ENCODE data around the gene VEGFB. TPM values are rescaled to one million over a fixed set of nuclear protein-coding genes. Genes with fewer than 3 reads are reported as not detected.

Gene VEGFB
- total and polyA plus RNA-seq, 2 of the 8 experiments (the other 6 are each of a cell fraction or from before 2014, with no cell fraction given): 9.3 to 49.6 TPM

- H3K36me3 ChIP-seq (ENCODE audit: control insufficient read depth in 2 of 4, insufficient read depth in 4 of 4, low read length in 3 of 4): no peaks in the 10 kb centered on the region
- H2AK5ac ChIP-seq (ENCODE audit: low read depth, low read length): no peak overlapping the region
- DNase-seq (ENCODE audit: low read depth in 1 of 2, low spot score in 2 of 2): peak in 1 of 2 experiments; percentile 63
- H3K4me3 ChIP-seq (ENCODE audit: extremely low read depth in 1 of 4, insufficient read depth in 2 of 4, low read depth in 3 of 4, low read length in 4 of 4): peak overlapping the region; percentile 49 to 70 (median 60)
- no peak overlapping the region for H2AFZ ChIP-seq (ENCODE audit: low read length)
- no peak overlapping the region for H3K56ac ChIP-seq (replicated peaks; ENCODE audit: insufficient read length, low read depth, low read length)
- H4K8ac ChIP-seq (ENCODE audit: extremely low read depth, insufficient read depth, low read length): no peak overlapping the region; the same call in 1 of the 2 replicates
- H2BK20ac ChIP-seq (ENCODE audit: low read length): no peak overlapping the region
- no peak overlapping the region for H3K14ac ChIP-seq (ENCODE audit: insufficient read length)
- no peak overlapping the region for H4K5ac ChIP-seq (ENCODE audit: insufficient read length, low read depth, low read length)
- 0 out of 7 replicates have a peak overlapping the region, but pooled peaks of 2 of the 4 experiments have one; percentile 1 to 30 for H3K9ac ChIP-seq (replicated peaks in 1 of 4; ENCODE audit: extremely low read depth in 1 of 4, low read depth in 3 of 4, low read length in 3 of 4)
- H3K18ac ChIP-seq (ENCODE audit: extremely low read depth, low read length): peak overlapping the region; percentile 48
- FAIRE-seq: no peak
- H2BK15ac ChIP-seq (ENCODE audit: low read length): no peak overlapping the region
- no peak overlapping the region for H2BK120ac ChIP-seq (replicated peaks; ENCODE audit: low read depth, low read length)
- no peak overlapping the region for H3K27ac ChIP-seq (ENCODE audit: low read depth, low read length)
- peaks cover 10% of the 10 kb centered on the region; the same call in 1 of the 2 replicates for H3K23me2 ChIP-seq (ENCODE audit: low read depth, low read length)
- H2BK12ac ChIP-seq (ENCODE audit: low read depth, low read length): no peak overlapping the region
- peaks cover 5 to 14% of the 10 kb centered on the region in 2 experiments for H4K20me1 ChIP-seq (replicated peaks in 1 of 2; ENCODE audit: control insufficient read depth in 1 of 2, insufficient read depth in 2 of 2, low read length in 2 of 2)
- H3K4me1 ChIP-seq (replicated peaks in 1 of 4; ENCODE audit: control insufficient read depth in 3 of 4, insufficient read depth in 4 of 4, low read length in 3 of 4): peaks cover 0 to 8% (median 4%) of the 10 kb centered on the region in 4 experiments; a peak in 5 of 7 replicates
- WGBS, 2 experiments (ENCODE audit: extremely low coverage in 1 of 2, insufficient coverage in 1 of 2, insufficient read length in 1 of 2, insufficient replicate concordance in 2 of 2, low coverage in 1 of 2, low lambda C conversion rate in 2 of 2, missing lambda C conversion rate in 1 of 2): 51% methylated on average over 24 of the region's 40 CpGs; no CpG with 5 or more reads in 1 of the 2 experiments
- H3K79me2 ChIP-seq (ENCODE audit: control insufficient read depth in 1 of 2, insufficient read depth in 2 of 2, low read length in 2 of 2): no peaks in the 10 kb centered on the region
- no peak overlapping the region for H3K23ac ChIP-seq (ENCODE audit: insufficient read length)
- H4K91ac ChIP-seq (replicated peaks; ENCODE audit: insufficient read length, low read length): no peak overlapping the region
- H3K9me3 ChIP-seq (ENCODE audit: insufficient read depth in 2 of 2, low read depth in 1 of 2, low read length in 1 of 2): no peaks in the 10 kb centered on the region
- no peak overlapping the region for H2BK5ac ChIP-seq (ENCODE audit: low read depth, low read length)
- no peak overlapping the region for H3K4ac ChIP-seq (replicated peaks; ENCODE audit: insufficient read length, low read depth, low read length)
- ChIA-PET POLR2A (ENCODE audit: partially characterized antibody) (interaction anchor here (1.1 to 9.5 kb wide), 7 partner anchors 9 to 79 kb away, joined by 3 to 79 read pairs (median 14); partner anchors contain the start of genes CATSPERZ, ESRRA, FERMT3 and PPP1R14B), CTCF (ENCODE audit: partially characterized antibody) (interaction anchor here (3.1 to 11.4 kb wide), 2 partner anchors 10 to 17 kb away, joined by 10 to 134 read pairs; partner anchors contain the start of genes CATSPERZ and ESRRA)
- peaks cover 11 to 22% (median 20%) of the 10 kb centered on the region in 4 experiments; a peak in 6 of 7 replicates for H3K27me3 ChIP-seq (replicated peaks in 1 of 4; ENCODE audit: control insufficient read depth in 3 of 4, extremely low read depth in 1 of 4, insufficient read depth in 3 of 4, low read length in 3 of 4)
- peak overlapping the region; percentile 55 to 96 for H3K4me2 ChIP-seq (ENCODE audit: insufficient read depth in 1 of 2, low read depth in 2 of 2, low read length in 2 of 2)
- H3K79me1 ChIP-seq (ENCODE audit: low read depth, low read length): no peaks in the 10 kb centered on the region
- TF ChIP-seq HDAC6 (IDR thresholded peaks at IDR 0.05; ENCODE audit: low read depth, low read length) (no peak), EGR1 (IDR thresholded peaks at IDR 0.05; ENCODE audit: borderline replicate concordance, low read depth, low read length) (no peak), JUND (IDR thresholded peaks at IDR 0.05; ENCODE audit: low read length) (no peak), SP4 (IDR thresholded peaks at IDR 0.05; ENCODE audit: low read length) (no peak), BRCA1 (IDR thresholded peaks at IDR 0.05; ENCODE audit: low read depth, low read length) (no peak), ASH2L (IDR thresholded peaks at IDR 0.05; ENCODE audit: low read length) (no peak), RAD21 (IDR thresholded peaks at IDR 0.05 in 1 of 2, conservative IDR thresholded peaks at IDR 0.05 in 1 of 2; ENCODE audit: low read depth in 2 of 2, low read length in 2 of 2) (no peak), CTCF (IDR thresholded peaks at IDR 0.05; ENCODE audit: control extremely low read depth in 1 of 3, insufficient read depth in 1 of 3, low read depth in 1 of 3, low read length in 3 of 3) (no peak)
Observed at GRCh38 chr11:64285885-64286800, 51.8 kb downstream of the VEGFB start.

Data from H1 (cell line).